Measurements from ENCODE around the gene SLC24A3.

The SLC24A3 gene

GRCh38 chr20:19291024-19291817 is 78.8 kb downstream of the SLC24A3 start:
- peaks cover 5% of the 10 kb centered on the region for H3K27me3 Mint-ChIP-seq (ENCODE audit: low read depth, poor library complexity)
- peaks cover 12% of the 10 kb centered on the region for H3K4me1 Mint-ChIP-seq
- no peak overlapping the region for H3K4me3 Mint-ChIP-seq
- H3K27ac Mint-ChIP-seq, result no peak overlapping the region
- peaks cover 3% of the 10 kb centered on the region for H3K9me3 Mint-ChIP-seq
- no peaks in the 10 kb centered on the region for H3K36me3 Mint-ChIP-seq (ENCODE audit: low read depth)
- DNase-seq, result no peak
- no peak for TF ChIP-seq CTCF (IDR thresholded peaks at IDR 0.05)

- no peak overlapping the region for H3K27ac Mint-ChIP-seq
- peaks cover 5% of the 10 kb centered on the region for H3K27me3 Mint-ChIP-seq (ENCODE audit: low read depth, poor library complexity)
- H3K4me3 Mint-ChIP-seq, result no peak overlapping the region
- no peaks in the 10 kb centered on the region for H3K36me3 Mint-ChIP-seq (ENCODE audit: low read depth)
- no peak for TF ChIP-seq CTCF (IDR thresholded peaks at IDR 0.05)
- DNase-seq, result no peak
- H3K9me3 Mint-ChIP-seq, result peaks cover 3% of the 10 kb centered on the region
- peaks cover 11% of the 10 kb centered on the region for H3K4me1 Mint-ChIP-seq
Observed at GRCh38 chr20:19291818-19292132, 79.3 kb downstream of the SLC24A3 start.

GRCh38 chr20:19292254-19292653 is 79.8 kb downstream of the SLC24A3 start:
- Mint-ChIP-seq H3K27ac (no peak overlapping the region), H3K27me3 (ENCODE audit: low read depth, poor library complexity) (peaks cover 5% of the 10 kb centered on the region), H3K36me3 (ENCODE audit: low read depth) (no peaks in the 10 kb centered on the region), H3K4me3 (no peak overlapping the region), H3K4me1 (peaks cover 11% of the 10 kb centered on the region), H3K9me3 (peaks cover 3% of the 10 kb centered on the region)
- no peak for DNase-seq
- no peak for TF ChIP-seq CTCF (IDR thresholded peaks at IDR 0.05)

GRCh38 chr20:19295076-19295475 is 82.6 kb downstream of the SLC24A3 start:
- Mint-ChIP-seq H3K27me3 (ENCODE audit: low read depth, poor library complexity) (peaks cover 15% of the 10 kb centered on the region), H3K4me1 (no peaks in the 10 kb centered on the region), H3K9me3 (peaks cover 8% of the 10 kb centered on the region), H3K36me3 (ENCODE audit: low read depth) (no peaks in the 10 kb centered on the region), H3K27ac (no peak overlapping the region), H3K4me3 (no peak overlapping the region)
- no peak for DNase-seq
- TF ChIP-seq CTCF (IDR thresholded peaks at IDR 0.05), result no peak

GRCh38 chr20:19298652-19299051 is 86.2 kb downstream of the SLC24A3 start:
- Mint-ChIP-seq H3K27ac (no peak overlapping the region), H3K9me3 (peaks cover 13% of the 10 kb centered on the region), H3K36me3 (ENCODE audit: low read depth) (no peaks in the 10 kb centered on the region), H3K27me3 (ENCODE audit: low read depth, poor library complexity) (peaks cover 15% of the 10 kb centered on the region), H3K4me1 (no peaks in the 10 kb centered on the region), H3K4me3 (no peak overlapping the region)
- TF ChIP-seq CTCF (IDR thresholded peaks at IDR 0.05), result no peak
- DNase-seq, result no peak

- Mint-ChIP-seq H3K36me3 (ENCODE audit: low read depth) (no peaks in the 10 kb centered on the region), H3K9me3 (peaks cover 10% of the 10 kb centered on the region), H3K27ac (no peak overlapping the region), H3K4me3 (no peak overlapping the region), H3K4me1 (no peaks in the 10 kb centered on the region), H3K27me3 (ENCODE audit: low read depth, poor library complexity) (peaks cover 17% of the 10 kb centered on the region)
- DNase-seq, result no peak
- TF ChIP-seq CTCF (IDR thresholded peaks at IDR 0.05), result no peak
Observed at GRCh38 chr20:19300395-19300794, 88.0 kb downstream of the SLC24A3 start.
